Retinal pigment epithelial cell (primary cell): Measurements from ENCODE around the gene DHX58.

ENCODE experiments used
- DNase-seq: peaks from one replicate; pipeline ENCODE4 v3.0.0-alpha.2; 2010; ENCODE audit warnings: low read depth
- H3K4me3 ChIP-seq: 2 replicates; pipeline ENCODE4 v1.5.1; 2011; ENCODE audit warnings: mild to moderate bottlenecking, low read length, control low read depth, moderate library complexity
- CTCF ChIP-seq: conservative IDR thresholded peaks from 2 replicates; pipeline ENCODE4 v1.5.1; 2011; ENCODE audit warnings: low read depth, low read length, control low read depth, inconsistent platforms

The DHX58 gene

DNA sequence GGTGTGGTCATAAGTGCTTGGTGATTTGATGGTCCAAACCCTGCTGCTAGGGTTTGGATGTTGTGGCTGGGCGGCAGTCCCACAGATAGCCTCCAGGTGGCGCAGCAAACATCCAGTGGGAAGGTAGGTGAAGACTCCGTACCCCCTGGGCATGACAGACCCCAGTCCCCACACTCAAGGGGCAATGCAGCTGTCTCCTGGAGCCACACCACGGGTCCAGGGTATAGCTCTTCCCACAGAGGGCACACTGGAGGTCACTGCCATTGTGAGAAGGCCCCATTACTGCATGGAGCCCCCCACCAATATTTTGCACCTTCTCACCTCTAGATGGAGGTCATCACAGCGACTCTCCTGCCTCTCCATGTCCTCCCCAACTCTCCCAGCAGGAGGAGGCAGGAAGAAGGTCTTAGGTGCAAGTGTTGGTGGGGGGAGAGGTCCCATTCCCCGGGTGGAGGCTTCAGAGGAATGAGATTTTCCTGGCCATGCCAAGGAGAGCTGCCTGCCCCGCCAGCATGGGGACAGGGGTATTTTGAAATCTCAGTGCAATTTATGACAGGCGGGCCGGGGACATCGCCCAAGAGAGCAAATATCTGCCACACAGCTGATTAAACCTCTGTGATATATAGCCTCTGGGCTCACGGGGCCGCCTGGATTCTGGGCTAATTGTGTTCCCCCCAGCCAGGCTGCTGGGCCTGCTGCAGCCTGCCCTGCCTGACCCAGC is 45.0 kb downstream of the DHX58 start:
- TF ChIP-seq CTCF = peak; percentile 97
- no peak for DNase-seq

GRCh38 chr17:42065201-42065600 is 47.3 kb downstream of the DHX58 start:
- TF ChIP-seq CTCF = no peak
- H3K4me3 ChIP-seq = no peak overlapping the region
- DNase-seq = no peak

More for the DNA sequence above, 45.0 kb downstream of the DHX58 start:
- H3K4me3 ChIP-seq = no peak overlapping the region

DNA sequence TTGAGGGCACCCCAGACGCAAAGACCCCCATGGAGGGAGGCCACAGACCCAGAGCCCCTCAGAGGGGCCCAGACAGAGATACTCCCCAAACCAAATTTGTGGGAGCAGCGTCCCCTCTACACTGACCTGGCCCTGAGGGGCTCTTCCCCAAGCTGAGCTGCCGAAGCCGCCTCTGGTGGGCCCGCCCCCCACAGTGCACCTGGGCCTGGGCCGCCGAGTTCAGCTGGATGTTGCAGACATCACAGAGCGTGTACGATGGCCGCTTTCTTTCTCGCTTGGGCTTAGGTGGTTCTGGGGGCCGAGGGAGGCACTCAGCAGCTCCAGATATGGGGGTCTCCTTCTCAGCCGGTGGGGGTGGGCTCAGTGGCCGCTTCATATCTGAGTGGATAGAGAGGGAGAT is 49.8 kb downstream of the DHX58 start:
- no peak overlapping the region for H3K4me3 ChIP-seq
- DNase-seq = no peak
- no peak for TF ChIP-seq CTCF

GRCh38 chr17:42061646-42062487 is 50.6 kb downstream of the DHX58 start:
- TF ChIP-seq CTCF = no peak
- peak; percentile 53 for DNase-seq
- no peak overlapping the region for H3K4me3 ChIP-seq

- DNase-seq = no peak
- no peak overlapping the region for H3K4me3 ChIP-seq
- no peak for TF ChIP-seq CTCF
These were observed 52.3 kb downstream of the DHX58 start for GRCh38 chr17:42060231-42060630.

GRCh38 chr17:42059815-42060214 is 52.7 kb downstream of the DHX58 start:
- no peak for DNase-seq
- no peak overlapping the region for H3K4me3 ChIP-seq
- no peak for TF ChIP-seq CTCF

GRCh38 chr17:42058063-42058462 is 54.5 kb downstream of the DHX58 start:
- DNase-seq = no peak
- TF ChIP-seq CTCF = no peak
- no peak overlapping the region for H3K4me3 ChIP-seq
